IMR-90 (cell line): ENCODE measurements around the gene ZNF662. TPM values are rescaled to one million over a fixed set of nuclear protein-coding genes. Genes with fewer than 3 reads are reported as not detected.

Experiments
- ATAC-seq: fragments of 200-7000 bp; cut with Tn5 transposase; 2 replicates; pipeline ENCODE4 v1.9.1; 2020; ENCODE audit warnings: low read depth, mild to moderate bottlenecking, moderate library complexity
- BruUV-seq: library from RNA; stranded (reverse); fragments of 400-500 nt; replicated peaks from 2 replicates; lab custom pipeline; 2021; lab: Mats Ljungman, UMichigan
- CTCF ChIA-PET: fragments of 300-600 bp; formaldehyde crosslinking; extraction: SDS; loops from one replicate; lab custom pipeline; 2021; ENCODE audit warnings: antibody characterized with exemption; lab: Yijun Ruan, JAX
- POLR2A ChIA-PET: fragments of 300-600 bp; sonication (Branson Sonifier 250); formaldehyde crosslinking; loops from one replicate; lab custom pipeline; 2022; ENCODE audit warnings: antibody characterized with exemption; ENCODE audit not compliant: unreplicated experiment; lab: Charles Lee
- DNase-seq: peaks from one replicate; pipeline ENCODE4 v3.0.0; 2013
- H2AFZ ChIP-seq: replicated peaks from 2 replicates; pipeline ENCODE3; 2013; ENCODE audit warnings: low read length, mild to moderate bottlenecking; ENCODE audit not compliant: poor library complexity
- H2AK5ac ChIP-seq: 2 replicates; pipeline ENCODE4 v1.6.1; 2013; ENCODE audit warnings: low read depth, low read length, inconsistent platforms
- H2AK9ac ChIP-seq: replicated peaks from 2 replicates; pipeline ENCODE3; 2013; ENCODE audit warnings: mild to moderate bottlenecking, low read depth, low read length, moderate library complexity; ENCODE audit not compliant: poor library complexity
- H2BK120ac ChIP-seq: 2 replicates; pipeline ENCODE4 v1.6.1; 2013; ENCODE audit warnings: low read depth, low read length, inconsistent platforms
- H2BK15ac ChIP-seq: 3 replicates; pipeline ENCODE4 v1.6.1; 2013; ENCODE audit warnings: low read depth, low read length, inconsistent platforms
- H2BK20ac ChIP-seq: 2 replicates; pipeline ENCODE4 v1.6.1; 2013; ENCODE audit warnings: low read depth, mild to moderate bottlenecking, inconsistent platforms, low read length, moderate library complexity
- H2BK5ac ChIP-seq: 2 replicates; pipeline ENCODE4 v1.6.1; 2013; ENCODE audit warnings: mild to moderate bottlenecking, low read depth, low read length, inconsistent platforms; ENCODE audit not compliant: poor library complexity, severe bottlenecking
- H3K14ac ChIP-seq: replicated peaks from 2 replicates; pipeline ENCODE4 v1.6.1; 2013; ENCODE audit warnings: low read depth, low read length, inconsistent platforms
- H3K18ac ChIP-seq: 2 replicates; pipeline ENCODE4 v1.6.1; 2013; ENCODE audit warnings: low read depth, low read length, control low read depth
- H3K23ac ChIP-seq: 2 replicates; pipeline ENCODE4 v1.6.1; 2013; ENCODE audit warnings: low read depth, low read length, inconsistent platforms
- H3K27ac ChIP-seq: 2 replicates; pipeline ENCODE4 v1.5.1; 2013; ENCODE audit warnings: mild to moderate bottlenecking, control low read depth, low read length; ENCODE audit not compliant: insufficient read depth
- H3K27me3 ChIP-seq: 2 replicates; pipeline ENCODE4 v1.6.1; 2013; ENCODE audit warnings: low read length; ENCODE audit not compliant: control insufficient read depth, insufficient read depth
- H3K36me3 ChIP-seq: 2 replicates; pipeline ENCODE4 v1.6.1; 2013; ENCODE audit warnings: low read length, mixed read lengths; ENCODE audit not compliant: control insufficient read depth, insufficient read depth
- H3K4ac ChIP-seq: 2 replicates; pipeline ENCODE4 v1.6.1; 2013; ENCODE audit warnings: low read depth, low read length, inconsistent platforms
- H3K4me1 ChIP-seq: 2 replicates; pipeline ENCODE4 v1.6.1; 2013; ENCODE audit warnings: low read length, mixed read lengths; ENCODE audit not compliant: control insufficient read depth, insufficient read depth
- H3K4me2 ChIP-seq: 2 replicates; pipeline ENCODE4 v1.6.1; 2013; ENCODE audit warnings: low read depth, mild to moderate bottlenecking, control low read depth, low read length, moderate library complexity
- H3K4me3 ChIP-seq: 2 replicates; pipeline ENCODE4 v1.5.1; 2013; ENCODE audit warnings: low read depth, mild to moderate bottlenecking, control low read depth, low read length, moderate library complexity; ENCODE audit not compliant: insufficient read depth
- H3K56ac ChIP-seq: 2 replicates; pipeline ENCODE4 v1.6.1; 2013; ENCODE audit warnings: low read length, inconsistent platforms; ENCODE audit not compliant: insufficient read depth; ENCODE audit errors: extremely low read depth
- H3K79me1 ChIP-seq, 2 experiments: 2 replicates each; pipeline ENCODE4 v1.6.1; 2013; ENCODE audit warnings: low read length in 2 of 2, inconsistent platforms in 1 of 2, low read depth in 1 of 2
- H3K9ac ChIP-seq: 2 replicates; pipeline ENCODE4 v1.6.1; 2013; ENCODE audit warnings: low read depth, low read length, control low read depth
- H3K9me1 ChIP-seq: 2 replicates; pipeline ENCODE4 v1.6.1; 2013; ENCODE audit warnings: low read length, inconsistent platforms; ENCODE audit not compliant: insufficient read depth
- H3K9me3 ChIP-seq: 2 replicates; pipeline ENCODE4 v1.6.1; 2013; ENCODE audit warnings: low read length; ENCODE audit not compliant: control insufficient read depth, insufficient read depth
- H4K20me1 ChIP-seq: 2 replicates; pipeline ENCODE4 v1.6.1; 2013; ENCODE audit warnings: low read length, inconsistent platforms; ENCODE audit not compliant: insufficient read depth
- H4K5ac ChIP-seq: 2 replicates; pipeline ENCODE4 v1.6.1; 2013; ENCODE audit warnings: mild to moderate bottlenecking, low read depth, low read length, control low read depth
- H4K8ac ChIP-seq, 2 experiments: 2 replicates each; pipeline ENCODE4 v1.6.1; 2013; ENCODE audit warnings: low read depth in 2 of 2, low read length in 2 of 2, control low read depth in 1 of 2, inconsistent platforms in 1 of 2
- H4K91ac ChIP-seq: 2 replicates; pipeline ENCODE4 v1.6.1; 2013; ENCODE audit warnings: low read depth, low read length, inconsistent platforms; ENCODE audit not compliant: insufficient read depth
- BHLHE40 ChIP-seq: fragments of 150-350 bp; IDR thresholded peaks from 2 replicates; pipeline ENCODE4 v1.6.1; 2016; ENCODE audit warnings: mild to moderate bottlenecking, low read depth, low read length
- CEBPB ChIP-seq: IDR thresholded peaks from 2 replicates; pipeline ENCODE4 v1.6.1; 2012; ENCODE audit warnings: low read depth, low read length, improper control_type of control experiment
- CHD1 ChIP-seq: IDR thresholded peaks from 2 replicates; pipeline ENCODE4 v1.6.1; 2012; ENCODE audit warnings: low read depth, low read length, improper control_type of control experiment
- FOS ChIP-seq: fragments of 150-350 bp; IDR thresholded peaks from 2 replicates; pipeline ENCODE4 v1.6.1; 2016; ENCODE audit warnings: low read depth, low read length
- MAFK ChIP-seq: IDR thresholded peaks from 2 replicates; pipeline ENCODE4 v1.6.1; 2012; ENCODE audit warnings: low read depth, low read length, improper control_type of control experiment
- MAZ ChIP-seq: IDR thresholded peaks from 2 replicates; pipeline ENCODE4 v1.6.1; 2012; ENCODE audit warnings: low read depth, mild to moderate bottlenecking, low read length, improper control_type of control experiment, moderate library complexity, borderline replicate concordance
- NFE2L2 ChIP-seq: fragments of 150-350 bp; IDR thresholded peaks from 2 replicates; pipeline ENCODE4 v1.6.1; 2016; ENCODE audit warnings: low read depth, mild to moderate bottlenecking, low read length
- POLR2A ChIP-seq: IDR thresholded peaks from 2 replicates; pipeline ENCODE4 v1.6.1; 2012; ENCODE audit warnings: mild to moderate bottlenecking, low read depth, low read length
- RAD21 ChIP-seq: IDR thresholded peaks from 2 replicates; pipeline ENCODE4 v1.6.1; 2012; ENCODE audit warnings: low read length, improper control_type of control experiment
- RCOR1 ChIP-seq: IDR thresholded peaks from 2 replicates; pipeline ENCODE4 v1.6.1; 2012; ENCODE audit warnings: mild to moderate bottlenecking, low read length, improper control_type of control experiment; ENCODE audit not compliant: insufficient replicate concordance
- RFX5 ChIP-seq: IDR thresholded peaks from 2 replicates; pipeline ENCODE4 v1.8.0; 2012; ENCODE audit warnings: low read depth, mild to moderate bottlenecking, low read length, moderate library complexity
- SMC3 ChIP-seq: fragments of 150-350 bp; IDR thresholded peaks from 2 replicates; pipeline ENCODE4 v1.6.1; 2016; ENCODE audit warnings: low read depth, mild to moderate bottlenecking, antibody characterized with exemption, low read length, moderate library complexity
- USF2 ChIP-seq: fragments of 150-350 bp; IDR thresholded peaks from 2 replicates; pipeline ENCODE4 v1.6.1; 2017; ENCODE audit warnings: mild to moderate bottlenecking, antibody characterized with exemption, low read length, low read depth
- WGBS, 2 experiments: methylation state at CpG; one replicate each; pipeline versions ENCODE4 v1.1.5 to v1.1.7; 2013; ENCODE audit warnings: missing lambda C conversion rate in 2 of 2; ENCODE audit not compliant: insufficient read length in 1 of 2; ENCODE audit errors: extremely low coverage in 2 of 2; 5-methylcytosine and 5-hydroxymethylcytosine counted together
- dilution Hi-C: fragments of 300-500 bp; cut with HindIII; formaldehyde crosslinking; loops from one replicate; pipeline ENCODE4 v1.14.3; 2018; ENCODE audit warnings: low sequenced_read_pairs; ENCODE audit not compliant: unreplicated experiment
- in situ Hi-C: fragments of 300-500 bp; cut with MboI; formaldehyde crosslinking; loops from 3 replicates; pipeline ENCODE4 v1.14.3; 2019; ENCODE audit warnings: low sequenced_read_pairs, inconsistent platforms, mixed read lengths
- intact Hi-C: fragments of 100-400 bp; cut with micrococcal nuclease; formaldehyde crosslinking; loops from 2 replicates; pipeline ENCODE4 v1.10.0; 2022
- polyA plus RNA-seq, 3 experiments: library from polyadenylated mRNA; depleted of rRNA; stranded (reverse); fragments of >200 nt; gene quantifications; 2 replicates each; pipeline ENCODE4 v1.2.3, GENCODE V29; 2012; ENCODE audit warnings: low replicate concordance in 1 of 3
- total RNA-seq: library from RNA; depleted of rRNA; stranded (reverse); fragments of >200 nt; gene quantifications from 2 replicates; pipeline ENCODE4 v1.2.3, GENCODE V29; 2012
- TF ChIP-seq, protein P1 (sequence below): conservative IDR thresholded peaks from 2 replicates; pipeline ENCODE4 v1.5.1; 2012; ENCODE audit warnings: mild to moderate bottlenecking, low read depth, low read length, improper control_type of control experiment
- TF ChIP-seq, protein P2 (sequence below): fragments of 150-350 bp; IDR thresholded peaks from 2 replicates; pipeline ENCODE4 v1.6.1; 2016; ENCODE audit warnings: low read depth, mild to moderate bottlenecking, low read length, moderate library complexity, borderline replicate concordance

ZNF662 gene
- total and polyA plus RNA-seq, 2 of the 4 experiments (the other 2 are of a cell fraction) = 0.29 to 0.54 TPM

DNA sequence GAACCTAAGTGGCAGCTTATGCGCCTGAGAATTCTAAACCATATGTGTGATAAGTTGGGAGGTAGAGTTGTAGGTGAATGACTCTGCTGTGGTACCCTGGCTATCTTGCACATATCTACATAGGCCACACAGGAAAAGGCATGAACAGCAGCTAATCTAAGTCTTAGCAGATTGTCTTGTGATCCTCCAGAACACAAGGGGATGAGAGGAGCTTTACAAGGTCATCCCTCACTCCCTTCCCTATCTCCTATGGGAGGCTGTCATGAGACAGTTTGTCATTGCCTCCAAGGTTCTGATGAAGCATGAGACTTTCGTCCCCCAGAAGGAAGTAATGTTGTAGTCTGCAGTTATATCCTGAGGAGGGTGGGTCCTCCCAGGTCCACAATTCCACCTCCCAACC is 3.7 kb upstream of the ZNF662 start:
- DNase-seq = no peak
- no peak overlapping the region for H4K5ac ChIP-seq
- H2AFZ ChIP-seq = no peak overlapping the region
- no CpG with 5 or more reads among the region's 2 CpGs for WGBS, 2 experiments
- H4K91ac ChIP-seq = no peak overlapping the region
- no peaks in the 10 kb centered on the region for H3K9me1 ChIP-seq
- H3K79me1 ChIP-seq = no peaks in the 10 kb centered on the region
- no peak overlapping the region for H2BK20ac ChIP-seq
- H2AK9ac ChIP-seq = no peak overlapping the region
- H4K8ac ChIP-seq = no peak overlapping the region
- intact Hi-C loops = no loop called here
- no peaks in the 10 kb centered on the region for H3K4me1 ChIP-seq
- no peak overlapping the region for H2AK5ac ChIP-seq
- H3K9ac ChIP-seq = no peak overlapping the region
- H3K4ac ChIP-seq = no peak overlapping the region
- no peaks in the 10 kb centered on the region for H4K20me1 ChIP-seq
- no peaks in the 10 kb centered on the region for H3K36me3 ChIP-seq
- peaks cover 13% of the 10 kb centered on the region for H3K27me3 ChIP-seq
- CTCF ChIA-PET = interaction anchor here (0.6 to 1.0 kb wide), 2 partner anchors 10 to 774 kb away, joined by 3 to 5 read pairs; no protein-coding TSS in a partner anchor
- no peak overlapping the region for H3K27ac ChIP-seq
- in situ Hi-C loops = no loop called here
- ATAC-seq = no peak
- H3K56ac ChIP-seq = no peak overlapping the region
- dilution Hi-C loops = no loop called here
- H2BK15ac ChIP-seq = no peak overlapping the region
- POLR2A ChIA-PET = no interaction called here
- H3K4me3 ChIP-seq = no peak overlapping the region
- TF ChIP-seq MAZ (no peak), RAD21 (no peak), RCOR1 (no peak), NFE2L2 (no peak), FOS (no peak), USF2 (no peak), CEBPB (no peak), CHD1 (no peak), MAFK (no peak), POLR2A (no peak), BHLHE40 (no peak), RFX5 (no peak), SMC3 (no peak)
- TF ChIP-seq, protein P1, sequence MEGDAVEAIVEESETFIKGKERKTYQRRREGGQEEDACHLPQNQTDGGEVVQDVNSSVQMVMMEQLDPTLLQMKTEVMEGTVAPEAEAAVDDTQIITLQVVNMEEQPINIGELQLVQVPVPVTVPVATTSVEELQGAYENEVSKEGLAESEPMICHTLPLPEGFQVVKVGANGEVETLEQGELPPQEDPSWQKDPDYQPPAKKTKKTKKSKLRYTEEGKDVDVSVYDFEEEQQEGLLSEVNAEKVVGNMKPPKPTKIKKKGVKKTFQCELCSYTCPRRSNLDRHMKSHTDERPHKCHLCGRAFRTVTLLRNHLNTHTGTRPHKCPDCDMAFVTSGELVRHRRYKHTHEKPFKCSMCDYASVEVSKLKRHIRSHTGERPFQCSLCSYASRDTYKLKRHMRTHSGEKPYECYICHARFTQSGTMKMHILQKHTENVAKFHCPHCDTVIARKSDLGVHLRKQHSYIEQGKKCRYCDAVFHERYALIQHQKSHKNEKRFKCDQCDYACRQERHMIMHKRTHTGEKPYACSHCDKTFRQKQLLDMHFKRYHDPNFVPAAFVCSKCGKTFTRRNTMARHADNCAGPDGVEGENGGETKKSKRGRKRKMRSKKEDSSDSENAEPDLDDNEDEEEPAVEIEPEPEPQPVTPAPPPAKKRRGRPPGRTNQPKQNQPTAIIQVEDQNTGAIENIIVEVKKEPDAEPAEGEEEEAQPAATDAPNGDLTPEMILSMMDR = no peak
- TF ChIP-seq, protein P2, sequence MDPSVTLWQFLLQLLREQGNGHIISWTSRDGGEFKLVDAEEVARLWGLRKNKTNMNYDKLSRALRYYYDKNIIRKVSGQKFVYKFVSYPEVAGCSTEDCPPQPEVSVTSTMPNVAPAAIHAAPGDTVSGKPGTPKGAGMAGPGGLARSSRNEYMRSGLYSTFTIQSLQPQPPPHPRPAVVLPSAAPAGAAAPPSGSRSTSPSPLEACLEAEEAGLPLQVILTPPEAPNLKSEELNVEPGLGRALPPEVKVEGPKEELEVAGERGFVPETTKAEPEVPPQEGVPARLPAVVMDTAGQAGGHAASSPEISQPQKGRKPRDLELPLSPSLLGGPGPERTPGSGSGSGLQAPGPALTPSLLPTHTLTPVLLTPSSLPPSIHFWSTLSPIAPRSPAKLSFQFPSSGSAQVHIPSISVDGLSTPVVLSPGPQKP = no peak
- no peak overlapping the region for H3K23ac ChIP-seq
- BruUV-seq = no TSS peak
- no peak overlapping the region for H2BK120ac ChIP-seq
- H3K18ac ChIP-seq = no peak overlapping the region
- no peak overlapping the region for H3K14ac ChIP-seq
- H3K4me2 ChIP-seq = no peak overlapping the region
- H2BK5ac ChIP-seq = no peak overlapping the region
- no peaks in the 10 kb centered on the region for H3K9me3 ChIP-seq
